GM19324 (cell line): ENCODE results near the gene ZNF316.
"Not testable (repeated sequence)": the region's sequence is repeated elsewhere in the genome, so short reads cannot be mapped to it uniquely, and the experiment has no call there.

ENCODE experiments used
- ATAC-seq: cut with Tn5 transposase; IDR thresholded peaks from one replicate; pipeline ENCODE4 v1.9.1; 2021; ENCODE audit warnings: mild to moderate bottlenecking, moderate library complexity; ENCODE audit not compliant: unreplicated experiment, low FRiP score

ZNF316 gene

GRCh38 chr7:6621195-6622133, 15.7 kb upstream of the ZNF316 start:
- ATAC-seq: no peak

- ATAC-seq: no peak
These were observed 14.9 kb upstream of the ZNF316 start for GRCh38 chr7:6622134-6622710.

GRCh38 chr7:6623589-6624245, 13.4 kb upstream of the ZNF316 start:
- ATAC-seq: no peak

- no peak for ATAC-seq
These were observed 12.9 kb upstream of the ZNF316 start for GRCh38 chr7:6624246-6624611.

- no peak for ATAC-seq
These were observed 9.1 kb upstream of the ZNF316 start for GRCh38 chr7:6628045-6628444.

GRCh38 chr7:6630007-6630849, 6.9 kb upstream of the ZNF316 start:
- ATAC-seq: no peak

- no peak for ATAC-seq
These were observed 5.5 kb upstream of the ZNF316 start for GRCh38 chr7:6631605-6632004.

- ATAC-seq: no peak
These were observed 3.1 kb upstream of the ZNF316 start for GRCh38 chr7:6634021-6634420.

- not testable (repeated sequence) for ATAC-seq
These were observed 2.1 kb upstream of the ZNF316 start for GRCh38 chr7:6634971-6635370.

GRCh38 chr7:6637544-6638229, 569 bp downstream of the ZNF316 start:
- peak; percentile 73 for ATAC-seq

- no peak for ATAC-seq
These were observed 1.9 kb downstream of the ZNF316 start for GRCh38 chr7:6639032-6639431.

GRCh38 chr7:6639627-6640026, 2.5 kb downstream of the ZNF316 start:
- no peak for ATAC-seq

GRCh38 chr7:6640246-6640721, 3.2 kb downstream of the ZNF316 start:
- ATAC-seq: no peak

GRCh38 chr7:6641305-6642035, 4.4 kb downstream of the ZNF316 start:
- ATAC-seq: no peak

GRCh38 chr7:6642239-6642839, 5.2 kb downstream of the ZNF316 start:
- no peak for ATAC-seq

GRCh38 chr7:6642861-6643640, 5.9 kb downstream of the ZNF316 start:
- ATAC-seq: no peak

- no peak for ATAC-seq
These were observed 7.0 kb downstream of the ZNF316 start for GRCh38 chr7:6643915-6644625.
